ENCODE measurements around the gene TRIM51.
A peak's percentile ranks its signal among the peaks of the same experiment; 100 is the strongest.
"Not testable (repeated sequence)": the region's sequence is repeated elsewhere in the genome, so short reads cannot be mapped to it uniquely, and the experiment has no call there.

The TRIM51 gene, protein sequence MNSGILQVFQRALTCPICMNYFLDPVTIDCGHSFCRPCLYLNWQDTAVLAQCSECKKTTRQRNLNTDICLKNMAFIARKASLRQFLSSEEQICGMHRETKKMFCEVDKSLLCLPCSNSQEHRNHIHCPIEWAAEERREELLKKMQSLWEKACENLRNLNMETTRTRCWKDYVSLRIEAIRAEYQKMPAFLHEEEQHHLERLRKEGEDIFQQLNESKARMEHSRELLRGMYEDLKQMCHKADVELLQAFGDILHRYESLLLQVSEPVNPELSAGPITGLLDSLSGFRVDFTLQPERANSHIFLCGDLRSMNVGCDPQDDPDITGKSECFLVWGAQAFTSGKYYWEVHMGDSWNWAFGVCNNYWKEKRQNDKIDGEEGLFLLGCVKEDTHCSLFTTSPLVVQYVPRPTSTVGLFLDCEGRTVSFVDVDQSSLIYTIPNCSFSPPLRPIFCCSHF

DNA sequence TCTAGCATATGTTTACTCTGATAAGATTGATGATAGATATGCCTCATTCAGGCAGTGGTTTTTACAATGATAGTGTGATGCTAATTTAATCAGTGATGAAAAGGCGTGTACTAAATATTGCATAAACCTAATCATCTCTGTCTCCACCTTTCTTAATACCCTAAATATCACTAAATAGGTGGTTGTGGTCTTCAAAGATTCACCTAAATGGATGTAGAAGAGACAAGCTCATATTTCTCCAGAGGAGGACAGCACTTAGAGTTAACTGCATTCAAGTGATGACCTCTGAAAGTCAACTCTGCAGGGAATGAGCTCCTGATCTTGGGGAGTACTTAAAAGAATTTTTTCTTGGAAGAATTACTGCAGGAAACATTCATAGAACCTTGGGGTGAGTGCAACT, at the start of gene TRIM51:
TRIM51 (plus strand) TSS at position 301 of the 400 bp plus-strand sequence. CDS start 2,132 bp downstream, outside the sequence.
- H3K27ac ChIP-seq; H3K27me3 ChIP-seq; H3K9ac ChIP-seq; H3K4me3 ChIP-seq; H3K36me3 ChIP-seq; H3K9me3 ChIP-seq (replicated peaks in 1 of 11); H4K20me1 ChIP-seq; H3K4me1 ChIP-seq; H3K4me2 ChIP-seq: not testable (repeated sequence)

DNA sequence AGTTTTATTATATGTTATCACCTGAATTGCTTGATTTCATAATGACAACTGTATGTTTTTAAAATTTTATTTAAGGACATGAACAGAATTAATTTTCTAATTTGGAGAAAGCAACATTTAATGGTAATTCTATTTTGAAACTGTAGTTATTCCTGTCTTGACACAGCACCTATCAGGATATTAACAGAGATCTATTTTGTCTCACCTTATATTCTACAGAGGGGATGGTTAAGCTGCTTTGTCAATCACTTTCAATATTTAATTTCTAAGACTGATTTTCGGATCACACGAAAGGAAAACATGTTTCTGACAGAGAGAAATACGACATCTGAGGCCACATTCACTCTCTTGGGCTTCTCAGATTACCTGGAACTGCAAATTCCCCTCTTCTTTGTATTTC, 44.6 kb upstream of the TRIM51 start, which contains the start of gene OR5D16:
OR5D16 (plus strand) TSS at position 301 of the 400 bp plus-strand sequence; CDS start at position 301, 0 bp downstream.
- Histone ChIP-seq H3K4me3 (no peak within 1 kb of the TSS), H3K9ac (no peak within 1 kb of the TSS), H4K20me1 (no peaks in the 10 kb centered on the region), H3K4me1 (no peaks in the 10 kb centered on the region), H3K36me3 (no peaks in the 10 kb centered on the region), H3K27me3 (no peaks in the 10 kb centered on the region), H3K4me2 (no peak within 1 kb of the TSS), H3K9me3 (replicated peaks in 1 of 11) (peaks cover 5 to 9% (median 7%) of the 10 kb centered on the region in 11 experiments; a peak in 16 of 22 replicates), H3K27ac (no peak within 1 kb of the TSS)
- no peak for TF ChIP-seq Cebpa-rat (IDR thresholded peaks at IDR 0.05)

DNA sequence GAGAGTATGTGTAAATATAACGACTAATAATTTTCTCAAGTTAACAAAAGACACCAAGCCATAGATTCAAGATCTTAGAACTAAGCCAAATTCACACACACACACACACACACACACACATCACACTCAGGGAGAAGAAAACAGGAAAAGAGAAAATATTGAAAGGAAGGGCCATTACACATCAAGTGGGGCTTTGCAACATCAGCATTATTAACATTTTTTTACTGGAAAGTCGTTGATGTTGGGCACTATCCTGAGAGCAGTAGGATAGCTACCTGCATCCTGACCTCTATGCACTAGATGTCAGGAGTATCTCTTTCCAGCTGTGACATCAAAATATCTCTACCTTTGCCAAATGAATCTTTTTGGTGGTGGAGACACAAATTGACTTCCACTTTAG, 35.6 kb upstream of the TRIM51 start:
- H3K4me2 ChIP-seq, result no peak overlapping the region
- H3K4me3 ChIP-seq, result no peak overlapping the region
- H3K9me3 ChIP-seq (replicated peaks in 1 of 11), result no peaks in the 10 kb centered on the region
- no peaks in the 10 kb centered on the region for H3K36me3 ChIP-seq
- no peak overlapping the region for H3K9ac ChIP-seq
- no peaks in the 10 kb centered on the region for H3K4me1 ChIP-seq
- H3K27ac ChIP-seq, result no peak overlapping the region
- H4K20me1 ChIP-seq, result no peaks in the 10 kb centered on the region
- no peaks in the 10 kb centered on the region for H3K27me3 ChIP-seq
- TF ChIP-seq Cebpa-rat (IDR thresholded peaks at IDR 0.05), result no peak

DNA sequence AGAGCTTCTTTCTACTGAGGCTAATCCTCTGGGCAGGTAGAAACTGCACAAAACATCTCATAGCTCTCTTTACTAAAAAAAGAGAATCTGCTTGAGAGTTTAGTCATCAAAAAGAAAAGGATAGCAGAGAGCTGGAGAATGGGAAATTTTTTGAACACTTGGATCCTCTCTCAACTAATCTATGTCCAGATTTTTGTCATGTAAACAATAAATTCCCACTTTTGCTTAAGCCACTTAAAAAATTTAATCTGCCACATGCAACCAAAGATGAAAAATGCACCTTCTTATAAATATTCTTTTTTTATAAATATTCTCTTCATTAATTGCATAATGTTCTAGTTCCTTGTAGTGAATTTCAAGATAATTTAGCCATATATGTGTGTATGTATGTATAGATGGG, 34.1 kb upstream of the TRIM51 start:
- Histone ChIP-seq H3K9ac (no peak overlapping the region), H3K4me1 (no peaks in the 10 kb centered on the region), H3K4me3 (no peak overlapping the region), H3K27me3 (no peaks in the 10 kb centered on the region), H3K27ac (no peak overlapping the region), H3K9me3 (replicated peaks in 1 of 11) (no peaks in the 10 kb centered on the region), H3K36me3 (no peaks in the 10 kb centered on the region), H3K4me2 (no peak overlapping the region), H4K20me1 (no peaks in the 10 kb centered on the region)
- TF ChIP-seq Cebpa-rat (IDR thresholded peaks at IDR 0.05), result no peak

- no peak overlapping the region for H3K4me3 ChIP-seq
- no peaks in the 10 kb centered on the region for H3K9me3 ChIP-seq (replicated peaks in 1 of 11)
- no peak overlapping the region for H3K9ac ChIP-seq
- no peaks in the 10 kb centered on the region for H4K20me1 ChIP-seq
- no peak for TF ChIP-seq Cebpa-rat (IDR thresholded peaks at IDR 0.05)
- no peaks in the 10 kb centered on the region for H3K27me3 ChIP-seq
- H3K27ac ChIP-seq, result no peak overlapping the region
- H3K4me2 ChIP-seq, result no peak overlapping the region
- H3K4me1 ChIP-seq, result no peaks in the 10 kb centered on the region
- H3K36me3 ChIP-seq, result no peaks in the 10 kb centered on the region
These were observed 31.0 kb upstream of the TRIM51 start for GRCh38 chr11:55852141-55852540.

- H3K9me3 ChIP-seq (replicated peaks in 1 of 11), result no peaks in the 10 kb centered on the region
These were observed 28.4 kb upstream of the TRIM51 start for GRCh38 chr11:55854704-55855103.

GRCh38 chr11:55867354-55867753, 15.7 kb upstream of the TRIM51 start:
- not testable (repeated sequence) for H3K27me3 ChIP-seq; H3K27ac ChIP-seq; H3K36me3 ChIP-seq; H3K4me3 ChIP-seq; H3K9me3 ChIP-seq (replicated peaks in 1 of 11); H4K20me1 ChIP-seq; H3K4me1 ChIP-seq; H3K9ac ChIP-seq
- 0 out of 22 replicates have a peak overlapping the region, but pooled peaks of 2 of the 11 experiments have one; percentile 3 to 15 for H3K4me2 ChIP-seq

More at GRCh38 chr11:55854704-55855103, 28.4 kb upstream of the TRIM51 start:
- TF ChIP-seq Cebpa-rat (IDR thresholded peaks at IDR 0.05), result no peak
- H3K27ac ChIP-seq, result no peak overlapping the region
- no peak overlapping the region for H3K4me3 ChIP-seq
- H3K36me3 ChIP-seq, result no peaks in the 10 kb centered on the region
- no peak overlapping the region for H3K9ac ChIP-seq
- no peak overlapping the region for H3K4me2 ChIP-seq
- no peaks in the 10 kb centered on the region for H4K20me1 ChIP-seq
- H3K4me1 ChIP-seq, result no peaks in the 10 kb centered on the region
- no peaks in the 10 kb centered on the region for H3K27me3 ChIP-seq

- not testable (repeated sequence) for H4K20me1 ChIP-seq, H3K4me2 ChIP-seq, H3K36me3 ChIP-seq, H3K9ac ChIP-seq, H3K4me1 ChIP-seq, H3K27ac ChIP-seq, H3K4me3 ChIP-seq, H3K27me3 ChIP-seq
- peaks cover 8 to 22% (median 19%) of the 10 kb centered on the region in 11 experiments; a peak in 18 of 22 replicates for H3K9me3 ChIP-seq (replicated peaks in 1 of 11)
These were observed 10.4 kb upstream of the TRIM51 start for GRCh38 chr11:55872731-55873130.

- H3K4me1 ChIP-seq, H3K27ac ChIP-seq, H3K9ac ChIP-seq, H3K4me3 ChIP-seq, H3K36me3 ChIP-seq, H4K20me1 ChIP-seq, H3K4me2 ChIP-seq, H3K27me3 ChIP-seq: not testable (repeated sequence)
- peaks cover 8 to 22% (median 19%) of the 10 kb centered on the region in 11 experiments; a peak in 18 of 22 replicates for H3K9me3 ChIP-seq (replicated peaks in 1 of 11)
These were observed 10.0 kb upstream of the TRIM51 start for GRCh38 chr11:55873146-55873545.

GRCh38 chr11:55884995-55885394, 1.9 kb downstream of the TRIM51 start:
- H3K27ac ChIP-seq; H3K36me3 ChIP-seq; H3K9me3 ChIP-seq (replicated peaks in 1 of 11); H3K4me3 ChIP-seq; H3K4me1 ChIP-seq; H3K27me3 ChIP-seq; H3K9ac ChIP-seq; H4K20me1 ChIP-seq: not testable (repeated sequence)
- peak overlapping the region in 9 of 11 experiments; percentile 1 to 50 (median 13); a peak in 11 of 22 replicates for H3K4me2 ChIP-seq

GRCh38 chr11:55885481-55885880, 2.4 kb downstream of the TRIM51 start:
- not testable (repeated sequence) for H3K4me3 ChIP-seq; H4K20me1 ChIP-seq; H3K27ac ChIP-seq; H3K9me3 ChIP-seq (replicated peaks in 1 of 11); H3K9ac ChIP-seq; H3K4me1 ChIP-seq; H3K36me3 ChIP-seq; H3K27me3 ChIP-seq
- H3K4me2 ChIP-seq, result peak overlapping the region in 8 of 11 experiments; percentile 1 to 50 (median 18); a peak in 8 of 22 replicates
